ENCODE measurements around the gene OBSL1.
A peak's percentile ranks its signal among the peaks of the same experiment; 100 is the strongest.

The OBSL1 gene

GRCh38 chr2:219608399-219608964 lies 37.1 kb upstream of the OBSL1 start:
- no peak overlapping the region for H3K27ac ChIP-seq

GRCh38 chr2:219607931-219608330 lies 36.6 kb upstream of the OBSL1 start:
- no peak overlapping the region for H3K27ac ChIP-seq
- TF ChIP-seq ZFX (IDR thresholded peaks at IDR 0.05; ENCODE audit: borderline replicate concordance): no peak
- TF ChIP-seq, protein P1, sequence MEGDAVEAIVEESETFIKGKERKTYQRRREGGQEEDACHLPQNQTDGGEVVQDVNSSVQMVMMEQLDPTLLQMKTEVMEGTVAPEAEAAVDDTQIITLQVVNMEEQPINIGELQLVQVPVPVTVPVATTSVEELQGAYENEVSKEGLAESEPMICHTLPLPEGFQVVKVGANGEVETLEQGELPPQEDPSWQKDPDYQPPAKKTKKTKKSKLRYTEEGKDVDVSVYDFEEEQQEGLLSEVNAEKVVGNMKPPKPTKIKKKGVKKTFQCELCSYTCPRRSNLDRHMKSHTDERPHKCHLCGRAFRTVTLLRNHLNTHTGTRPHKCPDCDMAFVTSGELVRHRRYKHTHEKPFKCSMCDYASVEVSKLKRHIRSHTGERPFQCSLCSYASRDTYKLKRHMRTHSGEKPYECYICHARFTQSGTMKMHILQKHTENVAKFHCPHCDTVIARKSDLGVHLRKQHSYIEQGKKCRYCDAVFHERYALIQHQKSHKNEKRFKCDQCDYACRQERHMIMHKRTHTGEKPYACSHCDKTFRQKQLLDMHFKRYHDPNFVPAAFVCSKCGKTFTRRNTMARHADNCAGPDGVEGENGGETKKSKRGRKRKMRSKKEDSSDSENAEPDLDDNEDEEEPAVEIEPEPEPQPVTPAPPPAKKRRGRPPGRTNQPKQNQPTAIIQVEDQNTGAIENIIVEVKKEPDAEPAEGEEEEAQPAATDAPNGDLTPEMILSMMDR (IDR thresholded peaks at IDR 0.05): no peak

More at GRCh38 chr2:219608399-219608964, 37.1 kb upstream of the OBSL1 start:
- no peak for TF ChIP-seq ZFX (IDR thresholded peaks at IDR 0.05; ENCODE audit: borderline replicate concordance)
- TF ChIP-seq, protein P1 (IDR thresholded peaks at IDR 0.05): no peak

DNA sequence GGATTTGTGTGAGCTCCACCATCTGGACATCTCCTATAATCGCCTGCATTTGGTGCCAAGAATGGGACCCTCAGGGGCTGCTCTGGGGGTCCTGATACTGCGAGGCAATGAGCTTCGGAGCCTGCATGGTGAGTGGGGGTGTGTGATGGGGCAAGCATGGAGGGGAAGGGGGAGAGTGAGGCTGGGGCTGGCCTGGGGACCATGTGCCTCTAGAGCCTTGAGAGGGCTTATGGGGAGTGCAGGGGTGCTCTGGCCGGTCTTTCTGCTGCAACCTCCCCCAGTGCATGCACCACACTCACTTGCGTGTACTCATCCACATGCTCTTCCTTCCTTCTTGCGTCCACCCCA lies 34.2 kb upstream of the OBSL1 start:
- TF ChIP-seq, protein P1 (IDR thresholded peaks at IDR 0.05): no peak
- no peak for TF ChIP-seq ZFX (IDR thresholded peaks at IDR 0.05; ENCODE audit: borderline replicate concordance)
- no peak overlapping the region for H3K27ac ChIP-seq

DNA sequence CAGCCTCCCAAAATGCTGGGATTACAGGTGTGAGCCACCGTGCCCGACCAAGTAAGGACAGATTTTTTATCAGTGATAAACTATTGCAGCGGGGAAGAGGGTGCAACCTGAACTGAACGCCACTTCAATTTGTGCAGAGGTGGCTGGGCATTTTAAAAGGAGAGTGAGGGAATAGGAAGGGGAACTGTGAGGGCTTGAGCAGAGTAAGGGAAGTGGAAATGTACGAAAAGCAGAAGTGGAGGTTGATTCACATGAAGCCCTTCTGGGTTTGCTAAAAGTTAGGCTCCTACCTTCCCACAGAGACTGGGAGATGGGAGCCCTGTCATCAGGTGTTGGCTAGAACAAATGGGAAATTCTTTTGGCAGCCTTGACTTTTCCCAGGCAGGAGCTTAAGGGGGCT lies 32.4 kb upstream of the OBSL1 start:
- TF ChIP-seq ZFX (IDR thresholded peaks at IDR 0.05; ENCODE audit: borderline replicate concordance): no peak
- TF ChIP-seq, protein P1 (IDR thresholded peaks at IDR 0.05): no peak
- H3K27ac ChIP-seq: no peak overlapping the region

- peak overlapping the region; percentile 87 for H3K27ac ChIP-seq
- TF ChIP-seq, protein P1 (IDR thresholded peaks at IDR 0.05): no peak
- TF ChIP-seq ZFX (IDR thresholded peaks at IDR 0.05; ENCODE audit: borderline replicate concordance): no peak
Observed at GRCh38 chr2:219598308-219599078, 27.2 kb upstream of the OBSL1 start.

DNA sequence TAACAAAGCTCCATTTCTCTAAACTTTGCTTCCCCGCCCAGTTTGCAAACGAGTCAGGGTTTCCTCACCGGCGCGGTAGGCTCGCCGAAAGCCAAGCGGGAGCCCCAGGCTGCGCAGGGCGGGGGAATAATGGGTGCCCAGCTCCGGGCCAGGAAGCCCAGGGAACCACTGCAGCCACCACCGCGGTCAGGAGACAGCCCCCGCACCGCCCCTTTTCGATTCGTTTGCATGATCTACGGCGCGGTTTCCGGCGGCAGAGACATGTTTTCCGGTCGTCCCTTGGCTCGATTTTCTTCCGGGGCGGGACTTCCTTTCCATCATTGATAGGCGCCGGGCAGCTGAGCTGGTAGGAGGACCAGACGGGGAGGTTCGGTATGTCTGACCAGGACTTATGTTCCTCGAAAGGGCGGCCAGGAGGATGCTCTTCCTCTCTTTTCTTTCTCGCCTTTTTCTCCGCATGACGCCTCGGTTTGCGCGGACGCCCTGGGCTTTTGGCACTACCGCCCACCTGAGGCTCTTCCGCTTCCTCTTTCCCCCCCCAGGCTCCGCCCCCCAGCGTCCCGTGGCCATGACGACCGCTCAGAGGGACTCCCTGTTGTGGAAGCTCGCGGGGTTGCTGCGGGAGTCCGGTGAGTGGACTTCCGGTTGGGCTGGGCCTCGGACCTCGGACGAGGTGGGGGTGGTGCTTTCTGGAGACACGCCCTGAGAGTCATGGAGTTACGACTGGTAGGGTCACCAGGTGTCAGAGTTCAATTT lies 26.4 kb upstream of the OBSL1 start, which contains the start of gene STK11IP:
STK11IP (plus strand) TSS at position 306 of the 756 bp plus-strand sequence; CDS start at position 569, 263 bp downstream.
- peak within 1 kb of the TSS; percentile 87 for H3K27ac ChIP-seq
- no peak for TF ChIP-seq ZFX (IDR thresholded peaks at IDR 0.05; ENCODE audit: borderline replicate concordance)
- TF ChIP-seq, protein P1 (IDR thresholded peaks at IDR 0.05): no peak
